Liver (tissue), 9 donors: ENCODE measurements around the gene HERC6. TPM values are rescaled to one million over a fixed set of nuclear protein-coding genes. Genes with fewer than 3 reads are reported as not detected.

Source experiments
- DNase-seq: peaks from one replicate; pipeline ENCODE4 v3.0.0-alpha.2; 2017; ENCODE audit warnings: low spot score
- H3K27ac ChIP-seq, 2 donors: one replicate each; pipeline ENCODE4 v1.7.0; 2013; ENCODE audit warnings: inconsistent platforms in 2 of 2, low read length in 2 of 2, control low read depth in 1 of 2, low read depth in 1 of 2, mild to moderate bottlenecking in 1 of 2
- H3K27me3 ChIP-seq, 4 donors: one replicate each; pipeline versions ENCODE4 v1.6.1 to v1.7.0; 2013; ENCODE audit warnings: low read length in 3 of 4, inconsistent platforms in 1 of 4, mild to moderate bottlenecking in 1 of 4, moderate library complexity in 1 of 4; ENCODE audit not compliant: control insufficient read depth in 4 of 4, insufficient read depth in 4 of 4
- H3K36me3 ChIP-seq, 4 donors: one replicate each; pipeline versions ENCODE4 v1.6.1 to v1.7.0; 2013; ENCODE audit warnings: low read length in 3 of 4, mild to moderate bottlenecking in 3 of 4, low read depth in 1 of 4, moderate library complexity in 1 of 4; ENCODE audit not compliant: control insufficient read depth in 4 of 4, insufficient read depth in 3 of 4
- H3K4me1 ChIP-seq, 4 donors: one replicate each; pipeline versions ENCODE4 v1.6.1 to v1.7.0; 2013; ENCODE audit warnings: low read length in 3 of 4, mild to moderate bottlenecking in 3 of 4, moderate library complexity in 1 of 4; ENCODE audit not compliant: control insufficient read depth in 4 of 4, insufficient read depth in 4 of 4
- H3K4me3 ChIP-seq, 3 donors: one replicate each; pipeline versions ENCODE4 v1.6.1 to v1.7.0; 2013; ENCODE audit warnings: low read length in 3 of 3, control low read depth in 1 of 3, low read depth in 1 of 3, mild to moderate bottlenecking in 1 of 3
- H3K9ac ChIP-seq, 2 donors: one replicate each; pipeline ENCODE4 v1.7.0; 2013; ENCODE audit warnings: low read length in 2 of 2, mild to moderate bottlenecking in 2 of 2, moderate library complexity in 2 of 2, control low read depth in 1 of 2, low read depth in 1 of 2
- H3K9me3 ChIP-seq, 4 donors: one replicate each; pipeline versions ENCODE4 v1.6.1 to v1.7.0; 2013; ENCODE audit warnings: low read length in 3 of 4; ENCODE audit not compliant: control insufficient read depth in 4 of 4
- EGR1 ChIP-seq, 2 donors: IDR thresholded peaks; 2 replicates each; pipeline ENCODE4 v1.6.1; 2016 to 2018; ENCODE audit warnings: antibody characterized with exemption in 2 of 2, low read depth in 2 of 2
- FOXA1 ChIP-seq: IDR thresholded peaks from 2 replicates; pipeline ENCODE4 v1.6.1; 2016; ENCODE audit warnings: antibody characterized with exemption
- FOXA2 ChIP-seq: IDR thresholded peaks from 2 replicates; pipeline ENCODE4 v1.6.1; 2016; ENCODE audit warnings: antibody characterized with exemption
- GABPA ChIP-seq, 2 donors: IDR thresholded peaks in 1 of 2; conservative IDR thresholded peaks in 1 of 2; 2 replicates each; pipeline ENCODE4 v1.6.1; 2016; ENCODE audit warnings: antibody characterized with exemption in 2 of 2, mild to moderate bottlenecking in 1 of 2, moderate library complexity in 1 of 2
- HNF4A ChIP-seq, 2 donors: conservative IDR thresholded peaks; 2 replicates each; pipeline ENCODE4 v1.6.1; 2016; ENCODE audit warnings: antibody characterized with exemption in 2 of 2, mild to moderate bottlenecking in 2 of 2
- HNF4G ChIP-seq: IDR thresholded peaks from 2 replicates; pipeline ENCODE4 v1.6.1; 2016; ENCODE audit warnings: antibody characterized with exemption
- JUND ChIP-seq, 2 donors: IDR thresholded peaks; 2 replicates each; pipeline ENCODE4 v1.6.1; 2016; ENCODE audit warnings: antibody characterized with exemption in 2 of 2
- NR2F2 ChIP-seq: IDR thresholded peaks from 2 replicates; pipeline ENCODE4 v1.6.1; 2016; ENCODE audit warnings: antibody characterized with exemption
- RXRA ChIP-seq, 2 donors: IDR thresholded peaks; 2 replicates each; pipeline ENCODE4 v1.6.1; 2017 to 2018; ENCODE audit warnings: antibody characterized with exemption in 2 of 2, mild to moderate bottlenecking in 1 of 2
- SP1 ChIP-seq: IDR thresholded peaks from 2 replicates; pipeline ENCODE4 v1.6.1; 2018; ENCODE audit warnings: antibody characterized with exemption, mild to moderate bottlenecking
- TAF1 ChIP-seq: conservative IDR thresholded peaks from 2 replicates; pipeline ENCODE4 v1.6.1; 2016; ENCODE audit warnings: antibody characterized with exemption, mild to moderate bottlenecking
- YY1 ChIP-seq: IDR thresholded peaks from 2 replicates; pipeline ENCODE4 v1.6.1; 2016; ENCODE audit warnings: antibody characterized with exemption, mild to moderate bottlenecking
- WGBS: extraction: QIAGEN DNeasy Blood & Tissue Kit; methylation state at CpG from one replicate; pipeline ENCODE4 v1.1.7; 2013; 5-methylcytosine and 5-hydroxymethylcytosine counted together
- polyA plus RNA-seq, 2 donors: library from polyadenylated mRNA; stranded (reverse) in 1 of 2; unstranded in 1 of 2; fragments of 200-250 nt in 1 of 2; fragments of >200 nt in 1 of 2; fragmentation: Nextera tagmentation in 1 of 2; extraction: Ambion mirVana in 1 of 2; gene quantifications; one replicate each; pipeline versions ENCODE4 v1.2.1 to v1.2.3, GENCODE V29; 2013 to 2015
- total RNA-seq, 2 donors: library from RNA; depleted of rRNA; stranded (reverse); fragments of >200 nt; gene quantifications; one replicate each; pipeline ENCODE4 v1.2.3, GENCODE V29; 2014
- TF ChIP-seq, protein P1 (sequence below): IDR thresholded peaks from 2 replicates; pipeline ENCODE4 v1.6.1; 2016; ENCODE audit warnings: antibody characterized with exemption
- TF ChIP-seq, protein P2 (sequence below): IDR thresholded peaks from 2 replicates; pipeline ENCODE4 v1.6.1; 2016; ENCODE audit warnings: antibody characterized with exemption
- TF ChIP-seq, protein P3 (sequence below): IDR thresholded peaks from 2 replicates; pipeline ENCODE4 v1.6.1; 2016; ENCODE audit warnings: antibody characterized with exemption
- TF ChIP-seq, protein P4 (sequence below): fragments of 150-350 bp; IDR thresholded peaks from 2 replicates; pipeline ENCODE4 v1.5.1; 2017; ENCODE audit warnings: improper control_type of control experiment, low read depth, low read length; ENCODE audit not compliant: missing input control
- TF ChIP-seq, protein P5 (sequence below): IDR thresholded peaks from 2 replicates; pipeline ENCODE4 v1.6.1; 2016; ENCODE audit warnings: antibody characterized with exemption, mild to moderate bottlenecking
- donor health status: healthy.
- donor health status: healthy.
- donor health status: healthy.
- donor health status: healthy.
- donor health status: healthy.

The HERC6 gene
- total and polyA plus RNA-seq, 4 donors = 1.5 to 3.8 (median 2.6) TPM

DNA sequence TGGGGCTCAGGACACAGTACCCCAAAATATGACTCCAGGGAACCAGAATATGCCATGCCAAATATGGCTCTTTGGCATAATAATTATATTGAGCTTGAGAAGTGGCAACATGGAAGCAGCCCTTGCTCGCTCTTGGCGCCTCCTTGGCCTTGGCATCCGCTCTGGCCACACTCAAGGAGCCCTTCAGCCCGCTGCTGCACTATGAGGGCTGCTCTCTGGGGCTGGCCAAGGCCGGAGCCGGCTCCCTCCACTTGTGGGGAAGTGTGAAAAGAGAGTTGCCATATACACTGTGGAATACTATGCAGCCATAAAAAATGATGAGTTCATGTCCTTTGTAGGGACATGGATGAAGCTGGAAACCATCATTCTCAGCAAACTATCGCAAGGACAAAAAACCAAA, 18.4 kb upstream of the HERC6 start:
- TF ChIP-seq, protein P1, sequence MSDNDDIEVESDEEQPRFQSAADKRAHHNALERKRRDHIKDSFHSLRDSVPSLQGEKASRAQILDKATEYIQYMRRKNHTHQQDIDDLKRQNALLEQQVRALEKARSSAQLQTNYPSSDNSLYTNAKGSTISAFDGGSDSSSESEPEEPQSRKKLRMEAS = no peak
- TF ChIP-seq, protein P2, sequence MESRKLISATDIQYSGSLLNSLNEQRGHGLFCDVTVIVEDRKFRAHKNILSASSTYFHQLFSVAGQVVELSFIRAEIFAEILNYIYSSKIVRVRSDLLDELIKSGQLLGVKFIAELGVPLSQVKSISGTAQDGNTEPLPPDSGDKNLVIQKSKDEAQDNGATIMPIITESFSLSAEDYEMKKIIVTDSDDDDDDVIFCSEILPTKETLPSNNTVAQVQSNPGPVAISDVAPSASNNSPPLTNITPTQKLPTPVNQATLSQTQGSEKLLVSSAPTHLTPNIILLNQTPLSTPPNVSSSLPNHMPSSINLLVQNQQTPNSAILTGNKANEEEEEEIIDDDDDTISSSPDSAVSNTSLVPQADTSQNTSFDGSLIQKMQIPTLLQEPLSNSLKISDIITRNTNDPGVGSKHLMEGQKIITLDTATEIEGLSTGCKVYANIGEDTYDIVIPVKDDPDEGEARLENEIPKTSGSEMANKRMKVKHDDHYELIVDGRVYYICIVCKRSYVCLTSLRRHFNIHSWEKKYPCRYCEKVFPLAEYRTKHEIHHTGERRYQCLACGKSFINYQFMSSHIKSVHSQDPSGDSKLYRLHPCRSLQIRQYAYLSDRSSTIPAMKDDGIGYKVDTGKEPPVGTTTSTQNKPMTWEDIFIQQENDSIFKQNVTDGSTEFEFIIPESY = no peak
- TF ChIP-seq RXRA (IDR thresholded peaks at IDR 0.05) (no peak), FOXA1 (no peak), SP1 (no peak), FOXA2 (no peak), TAF1 (no peak), JUND (IDR thresholded peaks at IDR 0.05) (no peak), NR2F2 (no peak), HNF4A (conservative IDR thresholded peaks at IDR 0.05) (no peak)
- TF ChIP-seq, protein P3, sequence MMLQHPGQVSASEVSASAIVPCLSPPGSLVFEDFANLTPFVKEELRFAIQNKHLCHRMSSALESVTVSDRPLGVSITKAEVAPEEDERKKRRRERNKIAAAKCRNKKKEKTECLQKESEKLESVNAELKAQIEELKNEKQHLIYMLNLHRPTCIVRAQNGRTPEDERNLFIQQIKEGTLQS = no peak
- TF ChIP-seq, protein P4, sequence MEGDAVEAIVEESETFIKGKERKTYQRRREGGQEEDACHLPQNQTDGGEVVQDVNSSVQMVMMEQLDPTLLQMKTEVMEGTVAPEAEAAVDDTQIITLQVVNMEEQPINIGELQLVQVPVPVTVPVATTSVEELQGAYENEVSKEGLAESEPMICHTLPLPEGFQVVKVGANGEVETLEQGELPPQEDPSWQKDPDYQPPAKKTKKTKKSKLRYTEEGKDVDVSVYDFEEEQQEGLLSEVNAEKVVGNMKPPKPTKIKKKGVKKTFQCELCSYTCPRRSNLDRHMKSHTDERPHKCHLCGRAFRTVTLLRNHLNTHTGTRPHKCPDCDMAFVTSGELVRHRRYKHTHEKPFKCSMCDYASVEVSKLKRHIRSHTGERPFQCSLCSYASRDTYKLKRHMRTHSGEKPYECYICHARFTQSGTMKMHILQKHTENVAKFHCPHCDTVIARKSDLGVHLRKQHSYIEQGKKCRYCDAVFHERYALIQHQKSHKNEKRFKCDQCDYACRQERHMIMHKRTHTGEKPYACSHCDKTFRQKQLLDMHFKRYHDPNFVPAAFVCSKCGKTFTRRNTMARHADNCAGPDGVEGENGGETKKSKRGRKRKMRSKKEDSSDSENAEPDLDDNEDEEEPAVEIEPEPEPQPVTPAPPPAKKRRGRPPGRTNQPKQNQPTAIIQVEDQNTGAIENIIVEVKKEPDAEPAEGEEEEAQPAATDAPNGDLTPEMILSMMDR = no peak
- TF ChIP-seq, protein P5, sequence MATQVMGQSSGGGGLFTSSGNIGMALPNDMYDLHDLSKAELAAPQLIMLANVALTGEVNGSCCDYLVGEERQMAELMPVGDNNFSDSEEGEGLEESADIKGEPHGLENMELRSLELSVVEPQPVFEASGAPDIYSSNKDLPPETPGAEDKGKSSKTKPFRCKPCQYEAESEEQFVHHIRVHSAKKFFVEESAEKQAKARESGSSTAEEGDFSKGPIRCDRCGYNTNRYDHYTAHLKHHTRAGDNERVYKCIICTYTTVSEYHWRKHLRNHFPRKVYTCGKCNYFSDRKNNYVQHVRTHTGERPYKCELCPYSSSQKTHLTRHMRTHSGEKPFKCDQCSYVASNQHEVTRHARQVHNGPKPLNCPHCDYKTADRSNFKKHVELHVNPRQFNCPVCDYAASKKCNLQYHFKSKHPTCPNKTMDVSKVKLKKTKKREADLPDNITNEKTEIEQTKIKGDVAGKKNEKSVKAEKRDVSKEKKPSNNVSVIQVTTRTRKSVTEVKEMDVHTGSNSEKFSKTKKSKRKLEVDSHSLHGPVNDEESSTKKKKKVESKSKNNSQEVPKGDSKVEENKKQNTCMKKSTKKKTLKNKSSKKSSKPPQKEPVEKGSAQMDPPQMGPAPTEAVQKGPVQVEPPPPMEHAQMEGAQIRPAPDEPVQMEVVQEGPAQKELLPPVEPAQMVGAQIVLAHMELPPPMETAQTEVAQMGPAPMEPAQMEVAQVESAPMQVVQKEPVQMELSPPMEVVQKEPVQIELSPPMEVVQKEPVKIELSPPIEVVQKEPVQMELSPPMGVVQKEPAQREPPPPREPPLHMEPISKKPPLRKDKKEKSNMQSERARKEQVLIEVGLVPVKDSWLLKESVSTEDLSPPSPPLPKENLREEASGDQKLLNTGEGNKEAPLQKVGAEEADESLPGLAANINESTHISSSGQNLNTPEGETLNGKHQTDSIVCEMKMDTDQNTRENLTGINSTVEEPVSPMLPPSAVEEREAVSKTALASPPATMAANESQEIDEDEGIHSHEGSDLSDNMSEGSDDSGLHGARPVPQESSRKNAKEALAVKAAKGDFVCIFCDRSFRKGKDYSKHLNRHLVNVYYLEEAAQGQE = no peak
- Histone ChIP-seq H3K4me3 (no peak overlapping the region), H3K27ac (no peak overlapping the region), H3K9me3 (no peaks in the 10 kb centered on the region), H3K27me3 (no peaks in the 10 kb centered on the region), H3K4me1 (no peaks in the 10 kb centered on the region), H3K36me3 (no peaks in the 10 kb centered on the region), H3K9ac (no peak overlapping the region)
- WGBS = 78% methylated on average over 6 of the region's 7 CpGs
- DNase-seq = no peak

DNA sequence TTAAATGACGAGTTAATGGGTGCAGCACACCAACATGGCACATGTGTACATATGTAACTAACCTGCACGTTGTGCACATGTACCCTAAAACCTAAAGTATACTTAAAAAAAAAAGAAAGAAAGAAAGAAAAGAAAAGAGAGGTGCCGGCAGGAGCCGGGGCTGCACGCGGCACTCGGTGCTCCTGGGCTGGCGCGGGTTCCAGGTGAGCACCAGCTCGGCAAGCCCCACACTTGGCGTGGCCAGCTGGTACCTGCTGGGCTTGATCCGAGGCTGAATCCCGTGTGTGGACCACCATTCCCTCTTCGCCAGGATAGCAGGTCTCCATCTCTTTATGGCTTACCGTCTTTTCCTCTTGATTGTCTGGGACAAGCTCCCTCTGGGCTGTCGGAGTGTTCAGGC, 17.9 kb upstream of the HERC6 start:
- DNase-seq = no peak
- Histone ChIP-seq H3K4me3 (no peak overlapping the region), H3K9ac (no peak overlapping the region), H3K4me1 (no peaks in the 10 kb centered on the region), H3K27me3 (no peaks in the 10 kb centered on the region), H3K27ac (no peak overlapping the region), H3K36me3 (no peaks in the 10 kb centered on the region), H3K9me3 (no peaks in the 10 kb centered on the region)
- WGBS = 93% methylated on average over 16 of the region's 16 CpGs
- TF ChIP-seq HNF4G (no peak), RXRA (IDR thresholded peaks at IDR 0.05) (no peak), YY1 (no peak), HNF4A (conservative IDR thresholded peaks at IDR 0.05) (no peak), SP1 (no peak), FOXA1 (no peak), GABPA (IDR thresholded peaks at IDR 0.05 in 1 of 2, conservative IDR thresholded peaks at IDR 0.05 in 1 of 2) (no peak), EGR1 (IDR thresholded peaks at IDR 0.05; ENCODE audit: low read depth in 2 of 2) (no peak), NR2F2 (no peak)
- TF ChIP-seq, protein P5 = no peak
- TF ChIP-seq, protein P2 = no peak
- TF ChIP-seq, protein P3 = no peak
- TF ChIP-seq, protein P1 = no peak
